GM12878 (cell line): ENCODE data around the gene LDB2. TPM values are rescaled to one million over a fixed set of nuclear protein-coding genes. Genes with fewer than 3 reads are reported as not detected.

Experiments used
- ATAC-seq: fragments of 200-7000 bp; cut with Tn5 transposase; 3 replicates; pipeline ENCODE4 v1.9.1; 2020; ENCODE audit warnings: mild to moderate bottlenecking, moderate library complexity
- BruUV-seq: library from RNA; stranded (reverse); fragments of 400-500 nt; replicated peaks from 2 replicates; lab custom pipeline; 2021; lab: Mats Ljungman, UMichigan
- CTCF ChIA-PET: fragments of 300-600 bp; sonication (Branson Sonifier 250); formaldehyde crosslinking; extraction: SDS; loops from one replicate; lab custom pipeline; 2021; ENCODE audit warnings: inconsistent platforms; lab: Yijun Ruan, JAX
- POLR2A ChIA-PET: fragments of 350-600 bp; formaldehyde crosslinking; extraction: SDS; loops from one replicate; lab custom pipeline; 2021; ENCODE audit warnings: inconsistent platforms; lab: Charles Lee
- RAD21 ChIA-PET: fragments of 300-600 bp; sonication (Branson Sonifier 250); formaldehyde crosslinking; loops from one replicate; lab custom pipeline; 2023; ENCODE audit warnings: antibody characterized with exemption; ENCODE audit not compliant: unreplicated experiment; lab: Charles Lee
- SMC1A ChIA-PET: fragments of 300-600 bp; sonication (Branson Sonifier 250); formaldehyde crosslinking; loops from one replicate; lab custom pipeline; 2023; ENCODE audit not compliant: unreplicated experiment, uncharacterized antibody; lab: Charles Lee
- DNase-seq: peaks from one replicate; pipeline ENCODE4 v3.0.0-alpha.2; 2011; ENCODE audit warnings: low read depth, low spot score
- FAIRE-seq: peaks from 3 replicates; lab custom pipeline; 2011; peaks lifted over from hg19 to GRCh38; lab: Jason Lieb, UNC
- H2AFZ ChIP-seq: 2 replicates; pipeline ENCODE4 v1.6.0; 2011; ENCODE audit warnings: low read depth, low read length, control low read depth; ENCODE audit not compliant: control insufficient read depth
- H3K27ac ChIP-seq: 2 replicates; pipeline ENCODE4 v1.5.1; 2011; ENCODE audit warnings: control low read depth; ENCODE audit not compliant: control insufficient read depth, insufficient read depth
- H3K27me3 ChIP-seq, 2 experiments: replicated peaks in 1 of 2; 2 replicates each; pipeline versions ENCODE4 v1.6.0 to v1.6.1; 2011; ENCODE audit warnings: low read length in 1 of 2; ENCODE audit not compliant: control insufficient read depth in 2 of 2, insufficient read depth in 2 of 2
- H3K36me3 ChIP-seq, 2 experiments: 2 replicates each; pipeline ENCODE4 v1.5.1; 2011; ENCODE audit warnings: low read length in 1 of 2; ENCODE audit not compliant: control insufficient read depth in 2 of 2, insufficient read depth in 2 of 2
- H3K4me1 ChIP-seq: 2 replicates; pipeline ENCODE4 v1.6.1; 2011; ENCODE audit warnings: mild to moderate bottlenecking, low read length, moderate library complexity, mixed read lengths; ENCODE audit not compliant: control insufficient read depth, insufficient read depth
- H3K4me2 ChIP-seq: 2 replicates; pipeline ENCODE4 v1.6.0; 2011; ENCODE audit warnings: control low read depth; ENCODE audit not compliant: control insufficient read depth, insufficient read depth
- H3K4me3 ChIP-seq: fragments of 200-600 bp; sonication (generic); 2 replicates; pipeline ENCODE4 v1.5.1; 2016
- H3K79me2 ChIP-seq: 2 replicates; pipeline ENCODE4 v1.6.0; 2011; ENCODE audit warnings: low read length; ENCODE audit not compliant: control insufficient read depth, insufficient read depth
- H3K9ac ChIP-seq: 2 replicates; pipeline ENCODE4 v1.8.0; 2011; ENCODE audit warnings: low read length, control low read depth, mixed read lengths; ENCODE audit not compliant: control insufficient read depth, insufficient read depth
- H3K9me3 ChIP-seq: replicated peaks from 3 replicates; pipeline ENCODE4 v1.5.1; 2011; ENCODE audit warnings: mild to moderate bottlenecking, low read length; ENCODE audit not compliant: control insufficient read depth, insufficient read depth
- H4K20me1 ChIP-seq: 2 replicates; pipeline ENCODE4 v1.6.0; 2011; ENCODE audit not compliant: control insufficient read depth, insufficient read depth
- ASH2L ChIP-seq: fragments of 300-600, 200-600 bp; sonication (generic); IDR thresholded peaks from 2 replicates; pipeline ENCODE4 v1.6.1; 2017; ENCODE audit warnings: low read depth, mild to moderate bottlenecking, borderline replicate concordance
- BCL11A ChIP-seq: IDR thresholded peaks from 2 replicates; pipeline ENCODE4 v1.6.1; 2011; ENCODE audit warnings: low read depth, low read length
- EP300 ChIP-seq, 2 experiments: fragments of 150-350 bp in 1 of 2; IDR thresholded peaks; 2 replicates each; pipeline ENCODE4 v1.6.1; 2011 to 2012; ENCODE audit warnings: low read depth in 2 of 2, low read length in 2 of 2, borderline replicate concordance in 1 of 2, improper control_type of control experiment in 1 of 2, inconsistent platforms in 1 of 2; ENCODE audit not compliant: control insufficient read depth in 1 of 2
- ESRRA ChIP-seq: IDR thresholded peaks from 2 replicates; pipeline ENCODE4 v1.6.1; 2012; ENCODE audit warnings: mild to moderate bottlenecking, low read length, improper control_type of control experiment
- ETV6 ChIP-seq, 2 experiments: fragments of 450-650 bp in 1 of 2; IDR thresholded peaks in 1 of 2; conservative IDR thresholded peaks in 1 of 2; 2 replicates each; pipeline ENCODE4 v1.6.1; 2014; ENCODE audit warnings: antibody characterized with exemption in 1 of 2, borderline replicate concordance in 1 of 2, low read depth in 1 of 2, mild to moderate bottlenecking in 1 of 2, moderate library complexity in 1 of 2
- IKZF2 ChIP-seq, 2 experiments: fragments of 450-650 bp; IDR thresholded peaks; 2 replicates each; pipeline ENCODE4 v1.6.1; 2017; ENCODE audit warnings: mild to moderate bottlenecking in 2 of 2, moderate library complexity in 2 of 2
- KDM1A ChIP-seq: fragments of 200-600 bp; sonication (generic); IDR thresholded peaks from 2 replicates; pipeline ENCODE4 v1.6.1; 2016; ENCODE audit warnings: borderline replicate concordance
- MAX ChIP-seq: IDR thresholded peaks from 2 replicates; pipeline ENCODE4 v1.6.1; 2012; ENCODE audit warnings: low read depth, low read length, improper control_type of control experiment
- PML ChIP-seq: IDR thresholded peaks from 2 replicates; pipeline ENCODE4 v1.6.1; 2012; ENCODE audit warnings: low read length, inconsistent platforms
- PRDM15 ChIP-seq: fragments of 450-650 bp; formaldehyde crosslinking; IDR thresholded peaks from 2 replicates; pipeline ENCODE4 v1.4.0; 2020; ENCODE audit warnings: mild to moderate bottlenecking, moderate library complexity
- SUZ12 ChIP-seq: fragments of 200-600 bp; sonication (generic); IDR thresholded peaks from one replicate; pipeline ENCODE4 v1.6.1; 2018; ENCODE audit warnings: antibody characterized with exemption, mild to moderate bottlenecking; ENCODE audit not compliant: unreplicated experiment
- YBX1 ChIP-seq: fragments of 450-650 bp; IDR thresholded peaks from 2 replicates; pipeline ENCODE4 v1.6.1; 2016; ENCODE audit warnings: antibody characterized with exemption
- ZNF274 ChIP-seq: IDR thresholded peaks from one replicate; pipeline ENCODE4 v1.8.0; 2011; ENCODE audit not compliant: insufficient read length, insufficient read depth
- WGBS: methylation state at CpG from one replicate; pipeline ENCODE4 v1.1.6; 2016; ENCODE audit warnings: low lambda C conversion rate; ENCODE audit not compliant: insufficient replicate concordance, insufficient coverage; ENCODE audit errors: missing lambda C conversion rate; 5-methylcytosine and 5-hydroxymethylcytosine counted together
- in situ Hi-C: fragments of 300-500 bp; cut with MboI; formaldehyde crosslinking; loops from 9 replicates; pipeline ENCODE4 v1.14.3; 2018; ENCODE audit warnings: mixed read lengths
- intact Hi-C: fragments of 100-400 bp; cut with micrococcal nuclease; formaldehyde crosslinking; loops from one replicate; pipeline ENCODE4 v1.14.2; 2022; ENCODE audit not compliant: unreplicated experiment
- polyA plus RNA-seq, 11 experiments: library from polyadenylated mRNA; depleted of rRNA in 4 of 11; unstranded in 6 of 11; stranded (reverse) in 5 of 11; fragments of >200 nt; fragmentation: Nextera tagmentation in 4 of 11; fragmentation: Illumina TruSeq in 1 of 11; extraction: Ambion mirVana in 4 of 11; extraction: Trizol in 1 of 11; gene quantifications; 1 replicate in 1 of 11; 2 replicates in 10 of 11; pipeline versions ENCODE4 v1.2.1 to v1.2.3, GENCODE V29; 2011 to 2016; ENCODE audit warnings: inconsistent platforms in 2 of 11, missing spikeins in 2 of 11, low read depth in 1 of 11
- total RNA-seq, 4 experiments: library from RNA; depleted of rRNA in 3 of 4; stranded (reverse); fragments of >200 nt in 3 of 4; fragmentation: Illumina TruSeq in 1 of 4; extraction: Trizol in 1 of 4; gene quantifications; 2 replicates each; pipeline versions ENCODE4 v1.2.1 to v1.2.3, GENCODE V29; 2013 to 2021
- TF ChIP-seq, protein P1 (sequence below): IDR thresholded peaks from 2 replicates; pipeline ENCODE4 v1.6.1; 2011; ENCODE audit warnings: borderline replicate concordance, low read depth, mild to moderate bottlenecking, moderate library complexity, mixed read lengths, low read length; ENCODE audit not compliant: insufficient read depth; ENCODE audit errors: extremely low read length

LDB2 gene
- total and polyA plus RNA-seq, 10 of the 15 experiments (the other 5 are each of a cell fraction or from before 2014, with no cell fraction given): 0.15 TPM; not detected in 9

DNA sequence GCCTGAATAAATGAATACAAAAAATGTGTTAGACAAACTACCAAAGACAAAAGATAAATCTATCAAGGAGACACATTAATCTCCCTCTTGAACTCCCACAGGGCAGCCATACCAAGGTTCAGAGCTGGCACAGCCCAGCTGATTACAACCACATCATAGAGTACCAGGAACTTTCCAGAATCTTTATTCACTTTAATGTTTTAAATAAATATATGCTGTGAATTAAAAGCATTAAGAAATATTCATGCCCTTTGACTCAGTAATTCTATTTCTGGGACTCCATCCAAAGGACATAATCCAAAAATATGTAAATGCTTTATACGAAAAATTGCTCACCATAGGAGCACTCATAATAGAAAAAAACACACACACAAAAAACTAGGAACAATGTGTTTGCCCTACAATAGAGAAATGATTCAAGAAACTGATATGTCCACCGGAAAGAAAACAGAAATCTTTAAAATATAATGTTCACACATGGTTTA, 126.0 kb downstream of the LDB2 start:
- intact Hi-C loops (no loop called here), in situ Hi-C loops (no loop called here)
- TF ChIP-seq PRDM15 (CRISPR knock-in tag) (no peak), IKZF2 (IDR thresholded peaks at IDR 0.05) (no peak), YBX1 (no peak), ASH2L (no peak), BCL11A (no peak), EP300 (IDR thresholded peaks at IDR 0.05; ENCODE audit: borderline replicate concordance in 1 of 2, control insufficient read depth in 1 of 2, low read depth in 2 of 2, low read length in 2 of 2) (no peak), ESRRA (no peak), MAX (no peak), KDM1A (no peak), PML (no peak), ZNF274 (no peak), ETV6 (conservative IDR thresholded peaks at IDR 0.05 in 1 of 2, IDR thresholded peaks at IDR 0.05 in 1 of 2; ENCODE audit: borderline replicate concordance in 1 of 2, low read depth in 1 of 2) (no peak), SUZ12 (no peak)
- TF ChIP-seq, protein P1, sequence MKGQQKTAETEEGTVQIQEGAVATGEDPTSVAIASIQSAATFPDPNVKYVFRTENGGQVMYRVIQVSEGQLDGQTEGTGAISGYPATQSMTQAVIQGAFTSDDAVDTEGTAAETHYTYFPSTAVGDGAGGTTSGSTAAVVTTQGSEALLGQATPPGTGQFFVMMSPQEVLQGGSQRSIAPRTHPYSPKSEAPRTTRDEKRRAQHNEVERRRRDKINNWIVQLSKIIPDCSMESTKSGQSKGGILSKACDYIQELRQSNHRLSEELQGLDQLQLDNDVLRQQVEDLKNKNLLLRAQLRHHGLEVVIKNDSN: no peak
- no peaks in the 10 kb centered on the region for H3K9me3 ChIP-seq
- no peaks in the 10 kb centered on the region for H3K4me1 ChIP-seq
- H3K9ac ChIP-seq: no peak overlapping the region
- SMC1A ChIA-PET: interaction anchor here (1.3 kb wide), 1 partner anchor 16 kb away, joined by 5 read pairs; no protein-coding TSS in a partner anchor
- ATAC-seq (no peak), DNase-seq (no peak), FAIRE-seq (no peak)
- no peaks in the 10 kb centered on the region for H3K27me3 ChIP-seq
- POLR2A ChIA-PET: no interaction called here
- no TSS peak for BruUV-seq
- H4K20me1 ChIP-seq: no peaks in the 10 kb centered on the region
- no peak overlapping the region for H3K4me3 ChIP-seq
- no peaks in the 10 kb centered on the region for H3K79me2 ChIP-seq
- no peak overlapping the region for H3K27ac ChIP-seq
- RAD21 ChIA-PET: no interaction called here
- no peak overlapping the region for H3K4me2 ChIP-seq
- H3K36me3 ChIP-seq: no peaks in the 10 kb centered on the region
- CTCF ChIA-PET: interaction anchor here (1.3 kb wide), 1 partner anchor 14 kb away, joined by 4 read pairs; no protein-coding TSS in a partner anchor
- WGBS: 3% methylated on average over 2 of the region's 2 CpGs
- H2AFZ ChIP-seq: no peak overlapping the region
